ENCODE data around the gene NPAS3.

The NPAS3 gene

DNA sequence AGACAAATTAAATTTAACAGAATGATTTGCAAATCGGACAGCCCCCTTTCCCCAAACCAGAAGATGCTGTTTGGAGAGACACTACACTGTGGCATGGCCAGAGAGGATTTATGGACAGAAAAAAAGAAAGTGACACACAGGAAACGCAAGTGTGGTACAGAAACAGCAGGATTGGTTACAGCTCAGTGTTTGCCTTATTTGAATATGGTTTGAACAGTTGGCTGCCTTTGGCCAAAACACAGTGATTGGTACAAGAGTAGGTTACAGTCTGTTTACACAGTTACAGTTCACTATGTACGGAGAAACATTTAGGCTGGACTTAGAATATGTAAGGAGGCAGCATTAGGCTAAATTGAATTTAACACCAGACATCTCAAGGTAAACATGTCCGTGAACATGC is 335.3 kb downstream of the NPAS3 start:
- Mint-ChIP-seq H3K27ac (no peak overlapping the region), H3K4me3 (no peak overlapping the region), H3K27me3 (no peaks in the 10 kb centered on the region), H3K36me3 (no peaks in the 10 kb centered on the region), H3K4me1 (no peaks in the 10 kb centered on the region), H3K9me3 (no peaks in the 10 kb centered on the region)
- no peak for DNase-seq
- no peak for ATAC-seq (replicated peaks)

DNA sequence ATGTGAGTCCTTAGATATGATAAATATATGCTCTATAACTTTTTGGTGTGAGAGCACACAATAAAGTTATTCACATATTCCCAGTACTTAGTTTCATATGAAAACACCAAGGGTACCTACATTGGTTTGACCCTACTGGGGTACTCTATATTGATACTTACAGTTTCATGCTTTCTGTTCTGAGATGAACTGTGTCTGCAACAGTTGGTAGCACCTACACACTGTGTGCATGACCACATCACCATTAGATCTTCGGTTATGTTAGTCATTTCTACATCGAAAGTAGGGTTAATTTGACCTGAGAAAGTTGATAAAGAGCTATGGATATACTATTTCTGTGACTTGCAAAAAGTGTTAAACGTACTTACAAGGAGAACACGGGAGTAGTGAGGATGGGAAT is 337.2 kb downstream of the NPAS3 start:
- DNase-seq (no peak), ATAC-seq (replicated peaks) (no peak)
- H3K27me3 Mint-ChIP-seq = no peaks in the 10 kb centered on the region
- H3K4me1 Mint-ChIP-seq = no peaks in the 10 kb centered on the region
- H3K36me3 Mint-ChIP-seq = no peaks in the 10 kb centered on the region
- no peaks in the 10 kb centered on the region for H3K9me3 Mint-ChIP-seq
- no peak overlapping the region for H3K4me3 Mint-ChIP-seq
- H3K27ac Mint-ChIP-seq = no peak overlapping the region

DNA sequence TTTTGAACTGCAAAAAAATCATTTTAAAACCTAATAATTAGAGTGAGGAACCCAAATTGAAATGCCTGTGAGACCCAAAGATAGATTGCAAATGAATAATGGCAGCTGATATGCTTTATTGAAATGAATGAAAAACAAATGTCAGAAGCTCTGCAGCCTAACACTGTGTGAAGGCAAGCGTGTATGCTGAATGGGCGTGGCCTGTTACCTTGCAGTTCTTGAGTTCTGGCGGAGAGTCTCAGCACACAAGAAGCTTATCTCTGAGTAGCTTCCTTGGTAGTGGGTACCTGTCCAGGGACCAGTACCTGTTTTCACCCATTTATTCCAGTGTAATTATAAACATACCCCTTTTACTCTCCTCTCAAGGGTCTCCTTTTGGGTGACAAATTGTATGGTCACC is 341.2 kb downstream of the NPAS3 start:
- H3K9me3 Mint-ChIP-seq = no peaks in the 10 kb centered on the region
- DNase-seq (no peak), ATAC-seq (replicated peaks) (no peak)
- H3K27ac Mint-ChIP-seq = no peak overlapping the region
- no peaks in the 10 kb centered on the region for H3K27me3 Mint-ChIP-seq
- no peaks in the 10 kb centered on the region for H3K36me3 Mint-ChIP-seq
- no peak overlapping the region for H3K4me3 Mint-ChIP-seq
- no peaks in the 10 kb centered on the region for H3K4me1 Mint-ChIP-seq

DNA sequence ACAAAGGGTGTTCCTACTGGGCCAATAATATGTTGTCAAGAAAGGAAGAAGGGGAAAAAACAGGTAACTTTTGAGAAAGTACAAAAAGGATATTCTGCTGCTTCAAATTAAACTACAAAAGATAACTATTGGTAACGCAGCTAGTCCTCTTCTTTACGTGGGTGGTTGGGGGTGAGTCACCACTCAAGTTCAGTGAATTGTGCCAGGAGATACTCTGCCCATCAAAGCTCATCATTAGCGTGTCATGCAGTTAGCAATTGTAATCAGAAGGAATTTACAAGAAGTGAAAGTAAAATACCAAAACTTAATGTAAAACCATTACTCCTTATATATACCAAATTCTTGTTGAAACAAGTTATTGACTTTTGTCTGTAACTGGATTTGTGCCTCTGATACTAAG is 342.0 kb downstream of the NPAS3 start:
- Mint-ChIP-seq H3K4me3 (no peak overlapping the region), H3K4me1 (no peaks in the 10 kb centered on the region), H3K9me3 (no peaks in the 10 kb centered on the region), H3K36me3 (no peaks in the 10 kb centered on the region), H3K27me3 (no peaks in the 10 kb centered on the region), H3K27ac (no peak overlapping the region)
- ATAC-seq (replicated peaks) = no peak
- DNase-seq = no peak

DNA sequence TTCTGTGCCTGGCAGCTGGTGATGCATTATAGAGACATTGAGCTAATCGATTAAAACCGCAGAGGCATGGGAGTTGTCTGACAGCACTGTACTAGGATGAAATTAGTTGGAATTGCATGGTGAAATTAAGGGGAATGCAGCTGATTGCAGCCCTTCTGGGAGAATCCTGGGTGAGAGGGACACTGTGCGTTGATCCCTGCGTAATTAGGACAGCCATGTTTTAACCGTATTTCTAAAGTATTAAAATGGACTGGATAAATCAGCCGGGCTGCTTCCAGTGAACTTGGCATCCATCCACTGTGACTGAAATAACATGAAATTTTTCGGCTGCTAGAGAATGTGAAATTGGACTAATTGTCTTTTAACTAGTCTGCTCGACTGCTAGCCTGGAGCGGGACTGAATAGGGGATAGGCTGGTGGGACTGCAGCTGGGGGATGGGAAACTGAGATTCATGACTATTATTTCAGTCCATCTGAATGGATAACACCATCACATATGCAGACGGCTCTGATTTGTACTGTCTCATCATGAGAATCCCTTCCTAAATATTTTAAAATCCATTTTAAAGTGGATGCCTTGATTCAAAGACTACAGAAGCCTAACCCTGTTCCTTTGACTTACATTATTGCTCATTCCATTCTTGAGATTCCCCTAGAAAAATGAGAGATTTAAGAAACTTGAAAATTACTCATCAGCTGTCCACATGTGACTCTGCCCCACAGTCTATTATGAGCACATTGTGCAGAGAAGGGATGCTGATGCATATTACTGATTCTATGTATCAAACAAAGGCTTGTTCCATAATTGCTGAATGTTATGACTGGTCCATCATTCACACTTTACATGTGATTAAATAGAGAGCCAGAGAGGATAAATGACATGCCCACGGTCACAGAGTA is 343.9 kb downstream of the NPAS3 start:
- H3K4me3 Mint-ChIP-seq = no peak overlapping the region
- no peaks in the 10 kb centered on the region for H3K27me3 Mint-ChIP-seq
- no peak overlapping the region for H3K27ac Mint-ChIP-seq
- DNase-seq = no peak
- ATAC-seq (replicated peaks) = no peak
- H3K36me3 Mint-ChIP-seq = no peaks in the 10 kb centered on the region
- no peaks in the 10 kb centered on the region for H3K4me1 Mint-ChIP-seq
- no peaks in the 10 kb centered on the region for H3K9me3 Mint-ChIP-seq

DNA sequence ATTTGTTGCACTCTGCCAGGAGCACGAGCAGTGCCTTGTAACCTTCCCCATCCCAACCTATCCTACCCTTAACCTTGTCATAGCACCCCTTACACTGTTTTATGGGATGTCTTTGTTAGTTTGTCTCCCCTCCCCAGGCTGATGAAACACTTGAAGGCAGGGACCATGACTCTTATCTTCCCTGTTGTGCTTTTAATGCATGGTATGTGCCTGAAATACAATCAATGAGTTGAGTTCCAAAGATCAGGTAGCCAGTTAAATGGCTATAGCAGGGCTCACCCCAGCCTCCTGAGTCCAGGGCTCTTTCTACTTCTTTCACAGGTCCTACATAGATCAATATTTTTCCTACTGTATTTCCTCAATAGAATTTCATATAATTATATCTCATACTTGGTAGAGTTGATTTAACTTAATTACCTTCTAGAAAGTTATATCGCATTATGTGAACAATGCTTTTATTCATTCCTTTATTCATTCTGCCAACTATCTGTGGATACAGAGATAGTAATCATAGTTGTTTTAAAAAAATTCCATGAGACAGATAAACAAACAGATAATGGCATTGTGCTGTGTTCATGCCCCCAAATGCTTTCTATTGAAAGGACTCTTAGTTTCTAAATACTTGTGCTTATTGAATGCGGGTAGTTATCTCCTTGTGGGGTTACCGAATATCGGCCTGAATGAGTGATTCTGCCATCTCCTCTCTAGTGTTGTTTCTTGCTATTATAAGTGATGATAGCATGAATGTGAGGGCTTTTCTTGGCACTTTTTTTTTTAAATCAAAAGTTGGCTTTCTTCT is 347.4 kb downstream of the NPAS3 start:
- DNase-seq (no peak), ATAC-seq (replicated peaks) (no peak)
- no peak overlapping the region for H3K4me3 Mint-ChIP-seq
- H3K27me3 Mint-ChIP-seq = no peaks in the 10 kb centered on the region
- H3K27ac Mint-ChIP-seq = no peak overlapping the region
- H3K36me3 Mint-ChIP-seq = no peaks in the 10 kb centered on the region
- no peaks in the 10 kb centered on the region for H3K9me3 Mint-ChIP-seq
- H3K4me1 Mint-ChIP-seq = no peaks in the 10 kb centered on the region

DNA sequence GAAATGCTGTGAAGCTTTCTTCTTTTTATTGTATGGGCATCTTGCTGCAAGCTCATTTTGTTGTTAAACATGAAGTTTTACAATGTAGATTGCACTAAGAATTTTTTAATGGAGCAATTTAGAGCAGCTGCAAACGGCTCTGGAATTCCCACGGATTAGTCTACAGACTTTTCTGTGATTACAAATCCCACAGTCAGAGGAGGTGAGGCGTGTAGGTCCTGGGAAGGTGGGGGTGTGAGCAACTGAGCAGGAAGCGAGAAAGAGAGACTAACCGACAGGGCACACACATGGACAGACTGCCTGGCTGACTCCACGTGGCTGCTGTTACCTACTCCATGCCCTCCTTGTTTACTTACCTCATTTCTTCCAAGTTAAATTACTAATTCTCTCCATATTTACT is 348.5 kb downstream of the NPAS3 start:
- no peaks in the 10 kb centered on the region for H3K4me1 Mint-ChIP-seq
- H3K4me3 Mint-ChIP-seq = no peak overlapping the region
- no peaks in the 10 kb centered on the region for H3K9me3 Mint-ChIP-seq
- DNase-seq (no peak), ATAC-seq (replicated peaks) (no peak)
- H3K27ac Mint-ChIP-seq = no peak overlapping the region
- H3K36me3 Mint-ChIP-seq = no peaks in the 10 kb centered on the region
- no peaks in the 10 kb centered on the region for H3K27me3 Mint-ChIP-seq

DNA sequence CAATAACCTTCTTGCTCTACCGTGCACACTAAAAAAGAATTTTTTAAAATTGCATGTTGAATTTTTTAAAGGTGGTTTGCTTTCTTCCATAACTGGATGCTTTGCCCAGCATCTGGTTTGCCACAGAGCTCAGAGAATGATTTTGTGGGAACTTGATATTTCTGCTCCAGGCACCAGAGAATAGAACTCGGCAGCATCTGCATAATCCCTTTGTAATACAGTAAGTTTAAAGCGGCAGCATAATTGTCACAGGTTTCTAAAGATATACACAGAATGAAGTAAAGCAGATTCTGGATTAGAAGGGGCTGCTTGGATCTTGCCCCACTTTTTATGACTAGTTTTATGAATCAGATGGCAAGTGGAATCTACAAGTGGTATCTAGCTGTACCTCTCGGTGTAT is 352.0 kb downstream of the NPAS3 start:
- Mint-ChIP-seq H3K4me1 (no peaks in the 10 kb centered on the region), H3K9me3 (no peaks in the 10 kb centered on the region), H3K36me3 (no peaks in the 10 kb centered on the region), H3K27ac (no peak overlapping the region), H3K27me3 (no peaks in the 10 kb centered on the region), H3K4me3 (no peak overlapping the region)
- no peak for ATAC-seq (replicated peaks)
- DNase-seq = no peak

DNA sequence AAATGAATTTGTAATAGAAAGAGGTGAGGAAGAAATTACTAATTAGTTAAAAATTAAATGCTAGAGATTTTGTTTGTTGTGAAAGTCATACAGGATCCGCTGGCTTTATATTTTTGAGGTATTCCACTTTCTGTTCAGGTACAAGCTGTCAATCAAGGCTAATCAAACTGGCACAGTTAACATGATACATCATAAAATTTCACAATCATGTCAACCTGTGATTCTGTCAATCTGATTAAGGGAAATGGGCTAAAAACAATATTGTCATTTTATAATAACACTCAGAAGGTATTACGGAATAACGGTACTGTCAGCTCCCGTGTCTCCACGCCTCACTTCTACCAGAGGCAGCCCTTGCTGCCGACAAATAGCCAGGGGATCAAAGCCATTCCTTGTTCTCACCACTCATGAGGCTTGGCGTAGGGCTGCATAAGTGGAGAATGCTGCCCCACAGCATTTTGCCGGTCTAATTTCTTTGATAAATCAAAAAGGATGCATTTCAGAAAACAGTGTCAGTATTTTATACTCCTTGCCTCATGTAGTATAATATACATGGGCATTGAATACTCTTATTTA is 352.9 kb downstream of the NPAS3 start:
- Mint-ChIP-seq H3K4me1 (no peaks in the 10 kb centered on the region), H3K27me3 (no peaks in the 10 kb centered on the region), H3K36me3 (no peaks in the 10 kb centered on the region), H3K27ac (no peak overlapping the region), H3K4me3 (no peak overlapping the region), H3K9me3 (no peaks in the 10 kb centered on the region)
- no peak for ATAC-seq (replicated peaks)
- DNase-seq = no peak

DNA sequence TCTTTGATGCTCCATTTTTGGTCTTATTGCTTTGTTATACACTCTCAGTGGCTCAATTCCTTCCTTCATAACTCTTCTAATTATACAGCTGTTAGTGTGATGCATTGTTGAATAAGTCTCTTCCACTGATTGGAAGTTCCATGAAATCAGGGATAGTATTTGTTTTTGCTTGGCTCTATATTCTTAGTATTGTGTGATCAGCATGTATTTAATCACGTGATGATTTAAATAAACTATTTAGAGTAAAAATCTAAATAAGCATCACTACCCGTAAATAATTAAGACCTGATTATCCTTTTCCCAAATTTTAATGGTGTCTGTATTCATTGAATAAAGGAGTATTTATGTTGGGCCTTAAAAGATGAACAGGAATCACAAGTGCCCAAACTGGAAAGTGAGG is 355.7 kb downstream of the NPAS3 start:
- Mint-ChIP-seq H3K36me3 (no peaks in the 10 kb centered on the region), H3K4me3 (no peak overlapping the region), H3K9me3 (no peaks in the 10 kb centered on the region), H3K4me1 (no peaks in the 10 kb centered on the region), H3K27me3 (no peaks in the 10 kb centered on the region), H3K27ac (no peak overlapping the region)
- ATAC-seq (replicated peaks) = no peak
- DNase-seq = no peak

DNA sequence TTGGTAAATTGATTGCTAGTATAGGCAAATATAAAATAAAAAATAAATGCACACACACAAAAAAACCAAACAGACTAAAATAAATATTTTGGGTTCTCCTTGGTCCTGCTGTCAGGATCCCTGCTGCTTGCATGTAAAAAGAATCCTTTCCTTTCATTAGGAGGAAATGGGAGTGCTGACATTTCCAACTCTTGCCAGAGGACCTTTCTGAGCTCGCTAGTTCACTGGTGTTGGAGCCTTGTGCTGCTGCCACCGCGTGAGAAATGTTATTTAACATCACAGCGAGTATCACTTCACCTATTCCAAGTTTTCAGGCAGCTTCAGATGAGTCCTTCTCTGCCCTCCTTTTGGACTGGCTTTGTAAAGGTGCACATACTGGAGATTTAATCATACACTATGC is 358.9 kb downstream of the NPAS3 start:
- no peaks in the 10 kb centered on the region for H3K36me3 Mint-ChIP-seq
- no peak overlapping the region for H3K4me3 Mint-ChIP-seq
- no peaks in the 10 kb centered on the region for H3K4me1 Mint-ChIP-seq

DNA sequence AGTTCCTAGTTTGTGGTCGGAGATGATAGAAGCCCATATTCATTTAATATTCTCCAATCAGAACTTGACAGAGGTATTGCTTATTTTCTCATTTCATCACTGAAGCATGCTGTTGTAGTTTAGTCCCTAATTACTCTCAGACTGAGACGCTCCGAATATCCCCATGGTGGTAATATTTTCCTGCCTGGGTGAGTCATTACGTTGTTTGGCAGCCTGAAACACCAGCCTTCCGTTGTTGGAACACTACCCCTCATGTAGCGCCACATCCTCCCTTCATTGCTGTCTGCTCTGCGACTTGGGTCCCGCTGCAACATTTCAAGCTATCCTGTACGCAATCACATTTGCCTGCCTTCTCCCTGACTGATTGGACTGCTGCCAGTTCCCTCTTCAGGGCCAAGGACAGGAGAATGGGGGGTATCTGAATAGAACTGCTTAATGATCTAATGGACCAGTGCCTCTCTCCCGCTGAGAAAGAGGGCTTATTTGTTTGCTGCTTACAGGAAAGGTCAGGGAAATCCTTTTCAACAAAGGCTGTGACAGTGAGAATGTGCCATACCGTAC is 369.1 kb downstream of the NPAS3 start:
- Mint-ChIP-seq H3K27ac (no peak overlapping the region), H3K36me3 (no peaks in the 10 kb centered on the region), H3K4me1 (no peaks in the 10 kb centered on the region), H3K9me3 (peaks cover 0 to 1% of the 10 kb centered on the region in 2 donors), H3K27me3 (no peaks in the 10 kb centered on the region), H3K4me3 (no peak overlapping the region)
- DNase-seq = no peak
- ATAC-seq (replicated peaks) = no peak

More for the DNA sequence above, 358.9 kb downstream of the NPAS3 start:
- Mint-ChIP-seq H3K9me3 (no peaks in the 10 kb centered on the region), H3K27ac (no peak overlapping the region), H3K27me3 (no peaks in the 10 kb centered on the region)
- DNase-seq = no peak
- ATAC-seq (replicated peaks) = no peak

DNA sequence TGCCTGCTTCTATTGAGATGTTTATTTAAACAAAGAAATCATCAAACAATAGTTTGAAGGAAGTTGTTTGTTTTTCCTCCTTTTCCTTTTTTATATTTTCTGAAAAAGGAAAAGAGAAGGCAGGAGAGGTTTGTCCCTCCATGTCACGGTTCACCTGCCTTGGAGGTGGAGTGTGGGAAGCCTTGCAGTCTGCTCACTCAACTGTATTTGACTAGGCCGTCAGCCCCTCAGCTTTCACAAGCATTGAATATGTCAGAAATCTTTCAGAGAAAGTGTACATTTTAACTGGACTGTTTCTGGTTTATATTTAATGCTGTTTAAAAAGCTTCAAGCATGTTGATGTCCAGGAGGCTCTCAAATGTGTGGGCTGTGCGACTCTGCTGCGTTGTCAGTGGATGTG is 370.4 kb downstream of the NPAS3 start:
- no peak overlapping the region for H3K27ac Mint-ChIP-seq
- DNase-seq (no peak), ATAC-seq (replicated peaks) (no peak)
- H3K27me3 Mint-ChIP-seq = no peaks in the 10 kb centered on the region
- H3K9me3 Mint-ChIP-seq = peaks cover 0 to 1% of the 10 kb centered on the region in 2 donors
- H3K4me1 Mint-ChIP-seq = no peaks in the 10 kb centered on the region
- H3K36me3 Mint-ChIP-seq = no peaks in the 10 kb centered on the region
- H3K4me3 Mint-ChIP-seq = no peak overlapping the region

DNA sequence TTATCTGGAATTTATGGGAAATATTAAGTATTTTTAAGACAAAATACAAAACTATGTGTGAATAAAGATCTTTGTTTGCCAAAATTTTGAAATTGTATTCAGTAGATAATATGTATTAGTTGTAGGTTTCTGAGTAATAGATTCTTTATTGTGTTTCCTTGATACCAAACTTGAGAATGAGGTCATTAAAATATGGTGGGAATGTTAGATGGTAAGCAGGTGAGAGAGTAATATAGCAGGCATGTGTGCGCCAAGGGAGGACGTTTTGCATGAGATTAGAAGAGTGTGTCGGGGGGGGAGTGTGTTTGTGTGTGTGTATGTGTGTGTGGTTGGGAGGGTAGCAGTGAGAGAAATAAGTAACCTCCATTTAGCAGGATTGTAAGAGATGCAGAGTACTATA is 376.5 kb downstream of the NPAS3 start:
- Mint-ChIP-seq H3K9me3 (no peaks in the 10 kb centered on the region), H3K4me3 (no peak overlapping the region), H3K36me3 (no peaks in the 10 kb centered on the region), H3K4me1 (no peaks in the 10 kb centered on the region), H3K27me3 (no peaks in the 10 kb centered on the region), H3K27ac (no peak overlapping the region)
- ATAC-seq (replicated peaks) (no peak), DNase-seq (no peak)
